MCF 10A (cell line): ENCODE measurements around the gene NUTM2G. TPM values are rescaled to one million over a fixed set of nuclear protein-coding genes. Genes with fewer than 3 reads are reported as not detected.
"Not testable (repeated sequence)": the region's sequence is repeated elsewhere in the genome, so short reads cannot be mapped to it uniquely, and the experiment has no call there.

Experiments used
- Bru-seq: library from RNA; stranded (reverse); fragments of 400-500 nt; gene quantifications from one replicate; lab custom pipeline; 2021; lab: Mats Ljungman, UMichigan
- BruChase-seq, 2 experiments: library from RNA; stranded (reverse); fragments of 400-500 nt; gene quantifications; one replicate each; lab custom pipeline; 2021; lab: Mats Ljungman, UMichigan
- BruUV-seq: library from RNA; stranded (reverse); fragments of 400-500 nt; replicated peaks from 2 replicates; lab custom pipeline; 2021; lab: Mats Ljungman, UMichigan
- CTCF ChIA-PET: fragments of 300-600 bp; sonication (Branson Sonifier 250); formaldehyde crosslinking; extraction: SDS; loops from one replicate; lab custom pipeline; 2021; ENCODE audit warnings: antibody characterized with exemption, inconsistent platforms; lab: Yijun Ruan, JAX
- POLR2A ChIA-PET: fragments of 300-600, 350-650 bp; sonication (Branson Sonifier 250); formaldehyde crosslinking; extraction: SDS; loops from one replicate; lab custom pipeline; 2020; ENCODE audit warnings: antibody characterized with exemption, inconsistent platforms; lab: Yijun Ruan, JAX
- DNase-seq: peaks from one replicate; pipeline ENCODE4 v3.0.0-alpha.2; 2018; ENCODE audit not compliant: unreplicated experiment
- H3K27ac Mint-ChIP-seq: one replicate; pipeline ENCODE4 v1.8.0; 2022; ENCODE audit warnings: mild to moderate bottlenecking, low read depth, mixed read lengths; ENCODE audit not compliant: unreplicated experiment
- H3K27me3 Mint-ChIP-seq: one replicate; pipeline ENCODE4 v1.8.0; 2022; ENCODE audit warnings: mixed read lengths; ENCODE audit not compliant: insufficient read depth, unreplicated experiment
- H3K36me3 Mint-ChIP-seq: one replicate; pipeline ENCODE4 v1.8.0; 2022; ENCODE audit warnings: mild to moderate bottlenecking, moderate library complexity, mixed read lengths; ENCODE audit not compliant: insufficient read depth, unreplicated experiment
- H3K4me1 Mint-ChIP-seq: one replicate; pipeline ENCODE4 v1.8.0; 2022; ENCODE audit warnings: mixed read lengths; ENCODE audit not compliant: insufficient read depth, unreplicated experiment
- H3K4me3 Mint-ChIP-seq: one replicate; pipeline ENCODE4 v1.8.0; 2022; ENCODE audit warnings: mild to moderate bottlenecking, moderate library complexity, mixed read lengths; ENCODE audit not compliant: unreplicated experiment
- H3K9me3 Mint-ChIP-seq: one replicate; pipeline ENCODE4 v1.8.0; 2022; ENCODE audit warnings: mixed read lengths; ENCODE audit not compliant: unreplicated experiment
- CTCF ChIP-seq: fragments of 200-600 bp; IDR thresholded peaks from one replicate; pipeline ENCODE4 v1.8.0; 2022; ENCODE audit warnings: antibody characterized with exemption, mild to moderate bottlenecking; ENCODE audit not compliant: unreplicated experiment
- intact Hi-C: fragments of 100-400 bp; cut with micrococcal nuclease; formaldehyde crosslinking; loops from 2 replicates; pipeline ENCODE4 v1.14.1; 2022
- long read RNA-seq: library from polyadenylated mRNA; stranded (forward); transcript quantifications from one replicate; pipeline ENCODE4 v2.0.0, GENCODE V29; 2022
- total RNA-seq: library from RNA; stranded (reverse); gene quantifications from 2 replicates; pipeline ENCODE4 v1.2.3, GENCODE V29; 2022

Gene NUTM2G, protein sequence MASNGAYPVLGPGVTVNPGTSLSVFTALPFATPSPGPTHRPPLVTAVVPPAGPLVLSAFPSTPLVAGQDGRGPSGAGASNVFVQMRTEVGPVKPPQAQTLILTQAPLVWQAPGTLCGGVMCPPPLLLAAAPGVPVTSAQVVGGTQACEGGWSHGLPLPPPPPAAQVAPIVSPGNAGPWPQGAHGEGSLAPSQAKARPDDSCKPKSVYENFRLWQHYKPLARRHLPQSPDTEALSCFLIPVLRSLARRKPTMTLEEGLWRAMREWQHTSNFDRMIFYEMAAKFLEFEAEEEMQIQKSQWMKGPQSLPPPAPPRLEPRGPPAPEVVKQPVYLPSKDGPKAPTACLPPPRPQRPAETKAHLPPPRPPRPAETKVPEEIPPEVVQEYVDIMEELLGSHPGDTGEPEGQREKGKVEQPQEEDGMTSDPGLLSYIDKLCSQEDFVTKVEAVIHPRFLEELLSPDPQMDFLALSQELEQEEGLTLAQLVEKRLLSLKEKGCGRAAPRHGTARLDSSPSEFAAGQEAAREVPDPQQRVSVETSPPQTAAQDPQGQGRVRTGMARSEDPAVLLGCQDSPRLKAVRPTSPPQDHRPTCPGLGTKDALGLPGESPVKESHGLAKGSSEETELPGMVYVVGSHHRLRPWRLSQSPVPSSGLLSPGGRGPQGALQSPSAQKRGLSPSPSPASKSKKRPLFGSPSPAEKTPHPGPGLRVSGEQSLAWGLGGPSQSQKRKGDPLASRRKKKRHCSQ
- total RNA-seq = not detected in 2 replicates
- not detected for Bru-seq, nascent RNA
- BruChase-seq, experiment 1, labeled RNA remaining after a 6-hour chase = not detected
- BruChase-seq, experiment 2, labeled RNA remaining after a 2-hour chase = percentile 7 among the genes with signal in this experiment
- long read RNA-seq, partial matches to known transcripts = 0 of 1 reads
- long read RNA-seq, other reads (novel, unspliced or antisense) = 1 of 1 reads

- POLR2A ChIA-PET, intact Hi-C loops, H3K27me3 Mint-ChIP-seq: not testable (repeated sequence)
Measured at GRCh38 chr9:96928543-96928942, at the start of gene NUTM2G. TSS of gene NUTM2G (plus strand) at chr9:96928843. CDS start at chr9:96929025, 182 bp downstream.

GRCh38 chr9:96883922-96884321 lies 44.7 kb upstream of the NUTM2G start:
- Mint-ChIP-seq H3K27ac (peak overlapping the region; percentile 73), H3K4me1 (peaks cover 19% of the 10 kb centered on the region), H3K4me3 (no peak overlapping the region), H3K36me3 (no peaks in the 10 kb centered on the region), H3K9me3 (no peaks in the 10 kb centered on the region), H3K27me3 (no peaks in the 10 kb centered on the region)
- intact Hi-C loops = no loop called here
- no peak for TF ChIP-seq CTCF
- ChIA-PET CTCF (interaction anchor here (0.6 to 1.7 kb wide), 4 partner anchors 27 to 337 kb away, joined by 3 to 7 read pairs (median 4); no protein-coding TSS in a partner anchor), POLR2A (interaction anchor here (0.9 to 4.4 kb wide), 4 partner anchors 9 to 354 kb away, joined by 3 to 34 read pairs (median 4); no protein-coding TSS in a partner anchor)
- no TSS peak for BruUV-seq
- peak; percentile 62 for DNase-seq

More at GRCh38 chr9:96928543-96928942, at the start of gene NUTM2G:
- CTCF ChIA-PET, H3K4me1 Mint-ChIP-seq, H3K36me3 Mint-ChIP-seq, H3K4me3 Mint-ChIP-seq, H3K27ac Mint-ChIP-seq, DNase-seq, H3K9me3 Mint-ChIP-seq, BruUV-seq: not testable (repeated sequence)

DNA sequence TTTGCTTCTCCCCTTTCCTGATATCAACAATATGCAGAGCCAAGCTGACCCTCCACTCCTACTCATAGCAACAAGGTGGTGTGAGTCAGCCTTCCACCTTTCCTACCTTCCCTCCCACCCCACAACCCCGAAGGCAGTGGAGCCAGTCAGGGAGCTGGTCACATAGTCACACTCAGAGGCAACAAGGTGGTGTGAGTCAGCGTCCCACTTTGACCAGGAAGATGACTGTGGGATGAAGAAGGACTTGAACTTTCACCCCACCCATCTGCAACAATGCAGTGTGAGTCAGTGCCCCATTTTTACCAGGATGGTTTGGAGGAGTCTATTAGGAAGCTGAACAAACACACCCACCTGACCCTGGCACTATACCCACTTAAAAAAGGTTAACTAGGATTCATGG lies 44.2 kb upstream of the NUTM2G start:
- intact Hi-C loops = no loop called here
- ChIA-PET CTCF (interaction anchor here (0.7 to 1.7 kb wide), 4 partner anchors 28 to 426 kb away, joined by 3 to 7 read pairs (median 5); no protein-coding TSS in a partner anchor), POLR2A (interaction anchor here (0.6 to 4.4 kb wide), 6 partner anchors 10 to 354 kb away, joined by 3 to 34 read pairs (median 4); no protein-coding TSS in a partner anchor)
- Mint-ChIP-seq H3K36me3 (peaks cover 5% of the 10 kb centered on the region), H3K9me3 (no peaks in the 10 kb centered on the region), H3K27ac (peak overlapping the region; percentile 73), H3K27me3 (no peaks in the 10 kb centered on the region), H3K4me3 (no peak overlapping the region), H3K4me1 (peaks cover 19% of the 10 kb centered on the region)
- no TSS peak for BruUV-seq
- peak; percentile 92 for DNase-seq
- no peak for TF ChIP-seq CTCF

DNA sequence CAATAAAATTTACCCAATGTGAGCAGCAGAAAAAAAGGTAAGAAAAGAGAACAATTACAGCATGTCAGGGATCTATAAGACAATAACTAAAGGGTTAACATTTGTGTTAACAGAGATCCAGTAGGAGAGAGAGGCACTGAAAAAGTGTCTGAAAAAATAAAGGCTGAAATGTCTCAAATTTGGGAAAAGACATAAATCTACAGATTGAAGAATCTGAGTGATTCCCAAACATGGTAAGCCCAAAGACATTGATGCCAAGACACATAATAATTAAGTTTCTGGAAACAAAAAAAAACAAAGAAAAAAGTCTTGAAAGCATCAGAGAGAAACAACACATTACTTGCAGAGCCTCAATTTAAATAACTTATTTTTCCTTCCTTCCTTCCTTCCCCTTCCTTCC lies 43.2 kb upstream of the NUTM2G start:
- Mint-ChIP-seq H3K4me3 (no peak overlapping the region), H3K4me1 (peaks cover 19% of the 10 kb centered on the region), H3K27me3 (no peaks in the 10 kb centered on the region), H3K27ac (peak overlapping the region; percentile 9), H3K9me3 (no peaks in the 10 kb centered on the region), H3K36me3 (peaks cover 5% of the 10 kb centered on the region)
- CTCF ChIA-PET = no interaction called here
- no peak for DNase-seq
- intact Hi-C loops = no loop called here
- POLR2A ChIA-PET = interaction anchor here (1.7 to 4.4 kb wide), 2 partner anchors 11 to 28 kb away, joined by 6 to 34 read pairs; no protein-coding TSS in a partner anchor
- no peak for TF ChIP-seq CTCF
- no TSS peak for BruUV-seq
